Nephron (organoid): Measurements from ENCODE around the gene IPO9.
"Not testable (repeated sequence)": the region's sequence is repeated elsewhere in the genome, so short reads cannot be mapped to it uniquely, and the experiment has no call there.

Experiments used
- H3K27ac Mint-ChIP-seq, 3 experiments: 2 replicates each; pipeline ENCODE4 v1.8.0; 2020; ENCODE audit warnings: mixed read lengths in 3 of 3, mild to moderate bottlenecking in 2 of 3, moderate library complexity in 1 of 3
- H3K27me3 Mint-ChIP-seq: 2 replicates; pipeline ENCODE4 v1.8.0; 2021; ENCODE audit warnings: low read depth, mild to moderate bottlenecking, moderate library complexity, mixed read lengths
- H3K36me3 Mint-ChIP-seq: 2 replicates; pipeline ENCODE4 v1.8.0; 2020; ENCODE audit warnings: low read depth, mixed read lengths
- H3K4me1 Mint-ChIP-seq: 2 replicates; pipeline ENCODE4 v1.8.0; 2020; ENCODE audit warnings: mixed read lengths
- H3K4me3 Mint-ChIP-seq, 3 experiments: 2 replicates each; pipeline ENCODE4 v1.8.0; 2020; ENCODE audit warnings: mild to moderate bottlenecking in 3 of 3, mixed read lengths in 3 of 3, moderate library complexity in 2 of 3
- H3K9me3 Mint-ChIP-seq: 2 replicates; pipeline ENCODE4 v1.8.0; 2020; ENCODE audit warnings: mixed read lengths
- TF ChIP-seq, protein P1 (sequence below), 3 experiments: fragments of 200-600 bp; sonication (generic); IDR thresholded peaks; one replicate each; pipeline ENCODE4 v1.5.0; 2021; ENCODE audit warnings: antibody characterized with exemption in 3 of 3; ENCODE audit not compliant: unreplicated experiment in 3 of 3

The IPO9 gene

DNA sequence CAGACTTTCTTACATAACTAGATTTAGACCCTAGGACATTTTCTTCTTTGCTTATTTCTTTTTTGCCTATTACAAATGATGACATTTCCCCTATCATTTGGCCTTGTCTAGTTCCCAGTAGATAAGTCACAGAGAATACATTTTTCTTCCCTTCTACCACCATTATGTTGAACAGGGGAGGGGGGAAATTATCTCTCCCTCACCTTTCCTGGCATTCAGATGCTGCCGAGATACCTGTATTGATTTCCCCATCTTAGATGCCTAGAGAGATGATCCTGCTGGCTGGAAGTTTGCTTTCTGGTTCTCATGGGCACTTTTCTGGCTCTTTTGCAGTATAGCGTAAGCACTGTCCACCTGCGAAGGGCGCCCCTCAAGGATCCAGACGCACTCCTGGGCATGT lies 5.7 kb downstream of the IPO9 start:
- Mint-ChIP-seq H3K27ac (no peak overlapping the region), H3K9me3 (no peaks in the 10 kb centered on the region), H3K4me3 (no peak overlapping the region), H3K36me3 (peaks cover 38% of the 10 kb centered on the region), H3K4me1 (peaks cover 23% of the 10 kb centered on the region), H3K27me3 (no peaks in the 10 kb centered on the region)
- TF ChIP-seq, protein P1, sequence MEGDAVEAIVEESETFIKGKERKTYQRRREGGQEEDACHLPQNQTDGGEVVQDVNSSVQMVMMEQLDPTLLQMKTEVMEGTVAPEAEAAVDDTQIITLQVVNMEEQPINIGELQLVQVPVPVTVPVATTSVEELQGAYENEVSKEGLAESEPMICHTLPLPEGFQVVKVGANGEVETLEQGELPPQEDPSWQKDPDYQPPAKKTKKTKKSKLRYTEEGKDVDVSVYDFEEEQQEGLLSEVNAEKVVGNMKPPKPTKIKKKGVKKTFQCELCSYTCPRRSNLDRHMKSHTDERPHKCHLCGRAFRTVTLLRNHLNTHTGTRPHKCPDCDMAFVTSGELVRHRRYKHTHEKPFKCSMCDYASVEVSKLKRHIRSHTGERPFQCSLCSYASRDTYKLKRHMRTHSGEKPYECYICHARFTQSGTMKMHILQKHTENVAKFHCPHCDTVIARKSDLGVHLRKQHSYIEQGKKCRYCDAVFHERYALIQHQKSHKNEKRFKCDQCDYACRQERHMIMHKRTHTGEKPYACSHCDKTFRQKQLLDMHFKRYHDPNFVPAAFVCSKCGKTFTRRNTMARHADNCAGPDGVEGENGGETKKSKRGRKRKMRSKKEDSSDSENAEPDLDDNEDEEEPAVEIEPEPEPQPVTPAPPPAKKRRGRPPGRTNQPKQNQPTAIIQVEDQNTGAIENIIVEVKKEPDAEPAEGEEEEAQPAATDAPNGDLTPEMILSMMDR (IDR thresholded peaks at IDR 0.05; ENCODE audit: unreplicated experiment in 3 of 3): no peak

DNA sequence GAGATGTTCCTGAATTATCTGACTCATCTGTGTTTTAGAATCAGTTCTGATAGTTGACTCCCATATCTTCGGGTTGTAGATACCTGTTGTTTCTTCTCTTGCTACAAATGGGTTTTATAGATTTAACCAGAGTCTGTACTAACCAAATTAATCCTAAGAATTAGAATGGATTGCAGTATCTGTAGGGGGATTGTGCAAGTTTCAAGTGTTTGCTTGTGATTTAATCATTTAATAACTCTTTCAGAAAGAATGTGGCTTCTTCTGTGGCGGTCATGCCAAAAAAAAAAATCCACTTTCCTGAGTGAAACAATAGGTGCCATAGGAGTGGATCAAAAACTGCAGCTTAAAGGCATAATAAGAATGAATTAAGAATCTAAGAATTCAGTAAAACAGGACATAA lies 9.4 kb downstream of the IPO9 start:
- H3K36me3 Mint-ChIP-seq: peaks cover 42% of the 10 kb centered on the region
- no peaks in the 10 kb centered on the region for H3K27me3 Mint-ChIP-seq
- TF ChIP-seq, protein P1 (IDR thresholded peaks at IDR 0.05; ENCODE audit: unreplicated experiment in 3 of 3): no peak
- H3K9me3 Mint-ChIP-seq: no peaks in the 10 kb centered on the region
- no peak overlapping the region for H3K4me3 Mint-ChIP-seq
- H3K27ac Mint-ChIP-seq: no peak overlapping the region
- no peaks in the 10 kb centered on the region for H3K4me1 Mint-ChIP-seq

DNA sequence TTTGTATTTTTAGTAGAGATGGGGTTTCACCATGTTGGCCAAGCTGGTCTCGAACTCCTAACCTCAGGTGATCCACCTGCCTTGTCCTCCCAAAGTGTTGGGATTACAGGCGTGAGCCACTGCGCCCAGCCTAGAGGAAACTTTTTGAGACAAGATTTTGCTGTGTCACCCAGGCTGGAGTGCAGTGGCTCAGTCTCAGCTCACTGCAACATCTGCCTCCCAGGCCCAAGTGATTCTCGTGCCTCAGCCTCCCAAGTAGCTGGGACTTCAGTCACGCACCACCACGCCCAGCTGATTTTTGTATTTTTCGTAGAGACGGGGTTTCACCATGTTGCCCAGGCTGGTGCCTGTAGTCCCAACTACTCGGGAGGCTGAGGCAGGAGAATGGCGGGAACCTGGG lies 10.1 kb downstream of the IPO9 start:
- H3K9me3 Mint-ChIP-seq, H3K27ac Mint-ChIP-seq, H3K4me3 Mint-ChIP-seq, H3K4me1 Mint-ChIP-seq, H3K27me3 Mint-ChIP-seq: not testable (repeated sequence)
- H3K36me3 Mint-ChIP-seq: peaks cover 42% of the 10 kb centered on the region

DNA sequence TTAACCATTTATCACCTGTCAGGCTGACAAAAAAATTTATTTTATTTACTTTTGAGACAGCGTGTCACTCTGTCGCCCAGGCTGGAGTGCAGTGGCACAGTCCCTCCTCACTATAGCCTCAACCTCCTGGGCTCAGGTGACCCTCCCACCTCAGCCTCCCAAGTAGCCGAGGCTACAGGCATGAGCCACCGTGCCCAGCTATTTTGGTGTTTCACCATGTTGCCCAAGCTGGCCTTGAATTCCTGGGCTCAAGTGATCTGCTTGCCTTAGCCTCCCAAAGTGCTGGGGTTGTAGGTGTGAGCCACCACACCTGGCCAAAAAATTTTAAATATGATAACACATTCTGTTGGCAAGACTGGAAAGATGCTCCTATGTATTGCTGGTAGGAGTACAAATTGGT lies 11.1 kb downstream of the IPO9 start:
- TF ChIP-seq, protein P1 (IDR thresholded peaks at IDR 0.05; ENCODE audit: unreplicated experiment in 3 of 3): no peak
- peaks cover 39% of the 10 kb centered on the region for H3K36me3 Mint-ChIP-seq
- no peak overlapping the region for H3K4me3 Mint-ChIP-seq
- H3K4me1 Mint-ChIP-seq: no peaks in the 10 kb centered on the region
- H3K9me3 Mint-ChIP-seq: no peaks in the 10 kb centered on the region
- no peak overlapping the region for H3K27ac Mint-ChIP-seq
- H3K27me3 Mint-ChIP-seq: no peaks in the 10 kb centered on the region

DNA sequence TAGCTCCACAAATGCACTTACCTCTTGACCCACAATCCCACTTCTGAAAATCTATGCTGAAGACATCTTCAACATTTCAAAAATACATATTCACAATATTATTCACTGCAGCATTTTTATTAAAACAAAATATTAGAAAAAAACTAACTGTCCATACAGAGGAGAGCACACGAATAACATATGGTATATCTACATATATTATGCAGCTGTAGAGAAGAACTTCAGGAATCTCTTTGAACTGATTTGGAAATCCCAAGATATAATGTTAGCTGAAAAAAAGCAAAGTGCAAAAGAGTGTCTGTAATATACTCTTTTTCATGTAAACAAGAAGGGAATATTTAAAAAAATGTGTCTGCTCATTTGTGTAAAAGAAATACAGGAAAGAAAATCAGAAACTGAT lies 11.5 kb downstream of the IPO9 start:
- no peaks in the 10 kb centered on the region for H3K9me3 Mint-ChIP-seq
- no peaks in the 10 kb centered on the region for H3K27me3 Mint-ChIP-seq
- H3K27ac Mint-ChIP-seq: no peak overlapping the region
- no peak overlapping the region for H3K4me3 Mint-ChIP-seq
- peaks cover 34% of the 10 kb centered on the region for H3K36me3 Mint-ChIP-seq
- TF ChIP-seq, protein P1 (IDR thresholded peaks at IDR 0.05; ENCODE audit: unreplicated experiment in 3 of 3): no peak
- H3K4me1 Mint-ChIP-seq: no peaks in the 10 kb centered on the region

DNA sequence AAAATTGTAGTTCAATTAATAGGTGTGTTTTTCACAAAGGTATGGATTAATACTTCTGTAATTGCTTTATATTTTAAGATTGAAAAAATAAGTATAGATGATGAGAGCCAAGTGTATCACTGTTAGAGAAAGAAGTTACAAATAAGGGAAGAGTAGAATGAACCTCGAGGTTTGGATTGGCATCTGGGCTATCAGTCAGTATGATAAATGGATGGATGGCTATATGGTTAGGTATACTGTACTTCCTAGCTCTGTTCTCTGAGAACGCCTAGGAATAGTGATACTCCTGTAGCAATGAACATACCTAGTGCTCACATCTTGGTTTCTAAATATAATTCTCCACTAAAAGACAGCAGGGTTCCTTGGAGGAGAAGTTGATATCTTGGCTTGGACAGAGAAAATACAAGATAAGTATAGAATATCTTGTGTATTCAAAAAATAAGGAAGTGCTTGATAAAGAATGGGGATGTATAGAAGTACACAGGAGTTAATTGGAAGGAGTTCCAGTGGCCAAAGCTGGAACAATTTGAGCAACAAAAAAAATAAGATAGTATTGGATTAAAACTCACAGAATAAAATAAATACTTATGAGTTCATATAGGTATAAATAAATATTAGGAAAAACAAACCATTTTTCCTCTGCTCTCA lies 12.4 kb downstream of the IPO9 start:
- H3K27me3 Mint-ChIP-seq: no peaks in the 10 kb centered on the region
- no peak overlapping the region for H3K27ac Mint-ChIP-seq
- no peak overlapping the region for H3K4me3 Mint-ChIP-seq
- H3K36me3 Mint-ChIP-seq: peaks cover 28% of the 10 kb centered on the region
- TF ChIP-seq, protein P1 (IDR thresholded peaks at IDR 0.05; ENCODE audit: unreplicated experiment in 3 of 3): no peak
- no peaks in the 10 kb centered on the region for H3K9me3 Mint-ChIP-seq
- no peaks in the 10 kb centered on the region for H3K4me1 Mint-ChIP-seq
